Inflammatory macrophage treated with lipopolysaccharide for 4 hours (primary cell): Measurements from ENCODE around the gene L2HGDH.
"Not testable (repeated sequence)": the region's sequence is repeated elsewhere in the genome, so short reads cannot be mapped to it uniquely, and the experiment has no call there.

ENCODE experiments used
- DNase-seq: peaks from one replicate; pipeline ENCODE4 v3.0.0-alpha.2; 2020

The L2HGDH gene

GRCh38 chr14:50311972-50312733, at the start of gene L2HGDH, which contains the start of gene DMAC2L:
Gene L2HGDH, minus strand, starts transcription at chr14:50312229. Its CDS starts 79 bp downstream, at chr14:50312150.
Gene DMAC2L, plus strand, starts transcription at chr14:50312324. Its CDS starts 9,164 bp downstream, at chr14:50321488.
- peak; percentile 94 for DNase-seq

GRCh38 chr14:50360851-50361250, 48.8 kb upstream of the L2HGDH start:
- no peak for DNase-seq

GRCh38 chr14:50360093-50360492, 48.1 kb upstream of the L2HGDH start:
- DNase-seq, result no peak

GRCh38 chr14:50359631-50360030, 47.6 kb upstream of the L2HGDH start:
- DNase-seq, result no peak

- no peak for DNase-seq
These were observed 45.8 kb upstream of the L2HGDH start for GRCh38 chr14:50357753-50358395.

GRCh38 chr14:50357124-50357523, 45.1 kb upstream of the L2HGDH start:
- no peak for DNase-seq

- DNase-seq, result not testable (repeated sequence)
These were observed 44.3 kb upstream of the L2HGDH start for GRCh38 chr14:50356283-50356682.

- DNase-seq, result no peak
These were observed 43.7 kb upstream of the L2HGDH start for GRCh38 chr14:50355692-50356091.

- DNase-seq, result no peak
These were observed 42.5 kb upstream of the L2HGDH start for GRCh38 chr14:50354527-50354926.

GRCh38 chr14:50353126-50353525, 41.1 kb upstream of the L2HGDH start:
- DNase-seq, result no peak

- DNase-seq, result no peak
These were observed 40.6 kb upstream of the L2HGDH start for GRCh38 chr14:50352584-50352983.

- peak; percentile 15 for DNase-seq
These were observed 38.9 kb upstream of the L2HGDH start for GRCh38 chr14:50350975-50351374.

GRCh38 chr14:50348933-50349332, 36.9 kb upstream of the L2HGDH start:
- no peak for DNase-seq

GRCh38 chr14:50347521-50347920, 35.5 kb upstream of the L2HGDH start:
- DNase-seq, result no peak

GRCh38 chr14:50345846-50346422, 33.9 kb upstream of the L2HGDH start:
- no peak for DNase-seq

GRCh38 chr14:50344876-50345563, 33.0 kb upstream of the L2HGDH start:
- DNase-seq, result no peak

GRCh38 chr14:50344116-50344775, 32.2 kb upstream of the L2HGDH start:
- no peak for DNase-seq

GRCh38 chr14:50343434-50343833, 31.4 kb upstream of the L2HGDH start:
- no peak for DNase-seq

GRCh38 chr14:50342221-50343078, 30.4 kb upstream of the L2HGDH start:
- peak; percentile 16 for DNase-seq

GRCh38 chr14:50340963-50341362, 28.9 kb upstream of the L2HGDH start:
- DNase-seq, result no peak

- DNase-seq, result no peak
These were observed 28.0 kb upstream of the L2HGDH start for GRCh38 chr14:50340045-50340444.
